Suprapubic skin (tissue), 4 donors: ENCODE data around the gene VASP. TPM values are rescaled to one million over a fixed set of nuclear protein-coding genes. Genes with fewer than 3 reads are reported as not detected.

Source experiments
- DNase-seq, 2 donors: peaks; one replicate each; pipeline ENCODE4 v3.0.0-alpha.2; 2019; ENCODE audit warnings: low spot score in 2 of 2
- H3K27ac ChIP-seq: fragments of 200-600 bp; sonication (generic); one replicate; pipeline ENCODE4 v1.5.1; 2019
- H3K27me3 ChIP-seq: fragments of 200-600 bp; sonication (generic); one replicate; pipeline ENCODE4 v1.5.1; 2019
- H3K36me3 ChIP-seq: fragments of 200-600 bp; sonication (generic); one replicate; pipeline ENCODE4 v1.5.1; 2019
- H3K4me1 ChIP-seq: fragments of 200-600 bp; sonication (generic); one replicate; pipeline ENCODE4 v1.5.1; 2019
- H3K4me3 ChIP-seq: fragments of 200-600 bp; sonication (generic); one replicate; pipeline ENCODE4 v1.5.1; 2019; ENCODE audit warnings: mild to moderate bottlenecking
- H3K9me3 ChIP-seq: fragments of 200-600 bp; sonication (generic); one replicate; pipeline ENCODE4 v1.5.1; 2019
- CTCF ChIP-seq, 2 donors: fragments of 200-600 bp in 1 of 2; fragments of 450-650 bp in 1 of 2; sonication (generic) in 1 of 2; IDR thresholded peaks; one replicate each; pipeline ENCODE4 v1.5.1; 2016 to 2019; ENCODE audit warnings: antibody characterized with exemption in 2 of 2, mild to moderate bottlenecking in 1 of 2, moderate library complexity in 1 of 2
- EP300 ChIP-seq: sonication (generic); formaldehyde crosslinking; IDR thresholded peaks from one replicate; pipeline ENCODE4 v1.6.1; 2017; ENCODE audit warnings: antibody characterized with exemption
- POLR2A ChIP-seq, 2 donors: fragments of 450-650 bp; IDR thresholded peaks; one replicate each; pipeline ENCODE4 v1.6.1; 2017; ENCODE audit warnings: antibody characterized with exemption in 2 of 2, mild to moderate bottlenecking in 2 of 2, moderate library complexity in 2 of 2
- POLR2AphosphoS5 ChIP-seq, 3 donors: sonication (generic); formaldehyde crosslinking; IDR thresholded peaks; one replicate each; pipeline ENCODE4 v1.6.1; 2017; ENCODE audit warnings: antibody characterized with exemption in 3 of 3
- WGBS: methylation state at CpG from one replicate; pipeline ENCODE4 v1.1.5; 2018; 5-methylcytosine and 5-hydroxymethylcytosine counted together
- total RNA-seq, 4 donors: library from RNA; depleted of rRNA; stranded (reverse); fragments of >200 nt; gene quantifications; one replicate each; pipeline ENCODE4 v1.1.0, GENCODE V29; 2016

VASP gene
- total RNA-seq, 4 donors from 2014 or later: 34.8 to 51.3 (median 43.6) TPM

GRCh38 chr19:45474606-45475521 is 32.4 kb upstream of the VASP start:
- WGBS: 82% methylated on average over 28 of the region's 28 CpGs
- H3K4me1 ChIP-seq: peaks cover 42% of the 10 kb centered on the region
- no peaks in the 10 kb centered on the region for H3K9me3 ChIP-seq
- TF ChIP-seq EP300: no peak
- TF ChIP-seq POLR2A (IDR thresholded peaks at IDR 0.05): peak in 1 of 2 donors; percentile 26
- H3K36me3 ChIP-seq: peaks cover 15% of the 10 kb centered on the region
- H3K4me3 ChIP-seq: no peak overlapping the region
- DNase-seq: peak in 1 of 2 donors; percentile 78
- H3K27ac ChIP-seq: no peak overlapping the region
- H3K27me3 ChIP-seq: no peaks in the 10 kb centered on the region

- WGBS: 77% methylated on average over 6 of the region's 6 CpGs
- no peaks in the 10 kb centered on the region for H3K9me3 ChIP-seq
- DNase-seq: no peak
- no peak overlapping the region for H3K27ac ChIP-seq
- TF ChIP-seq POLR2A (IDR thresholded peaks at IDR 0.05) (no peak), POLR2AphosphoS5 (IDR thresholded peaks at IDR 0.05) (no peak), EP300 (no peak), CTCF (IDR thresholded peaks at IDR 0.05) (no peak)
- peaks cover 15% of the 10 kb centered on the region for H3K36me3 ChIP-seq
- H3K27me3 ChIP-seq: no peaks in the 10 kb centered on the region
- no peak overlapping the region for H3K4me3 ChIP-seq
- peaks cover 33% of the 10 kb centered on the region for H3K4me1 ChIP-seq
Observed at GRCh38 chr19:45475537-45476291, 31.6 kb upstream of the VASP start.

- DNase-seq: peak in 1 of 2 donors; percentile 82
- Histone ChIP-seq H3K4me1 (peaks cover 28% of the 10 kb centered on the region), H3K9me3 (no peaks in the 10 kb centered on the region), H3K27ac (no peak overlapping the region), H3K4me3 (no peak overlapping the region), H3K36me3 (peaks cover 15% of the 10 kb centered on the region), H3K27me3 (no peaks in the 10 kb centered on the region)
- 67% methylated on average over 5 of the region's 5 CpGs for WGBS
- TF ChIP-seq CTCF (IDR thresholded peaks at IDR 0.05): no peak
- no peak for TF ChIP-seq POLR2AphosphoS5 (IDR thresholded peaks at IDR 0.05)
- TF ChIP-seq POLR2A (IDR thresholded peaks at IDR 0.05): no peak
- no peak for TF ChIP-seq EP300
Observed at GRCh38 chr19:45476304-45476703, 31.0 kb upstream of the VASP start.

- Histone ChIP-seq H3K4me3 (no peak overlapping the region), H3K36me3 (peaks cover 15% of the 10 kb centered on the region), H3K9me3 (no peaks in the 10 kb centered on the region), H3K27me3 (no peaks in the 10 kb centered on the region), H3K27ac (no peak overlapping the region), H3K4me1 (peaks cover 28% of the 10 kb centered on the region)
- WGBS: 43% methylated on average over 5 of the region's 5 CpGs
- TF ChIP-seq EP300 (no peak), CTCF (IDR thresholded peaks at IDR 0.05) (no peak), POLR2A (IDR thresholded peaks at IDR 0.05) (no peak), POLR2AphosphoS5 (IDR thresholded peaks at IDR 0.05) (no peak)
- peak in 1 of 2 donors; percentile 85 for DNase-seq
Observed at GRCh38 chr19:45477186-45477585, 30.1 kb upstream of the VASP start.

- H3K36me3 ChIP-seq: peaks cover 8% of the 10 kb centered on the region
Observed at GRCh38 chr19:45477713-45478453, 29.4 kb upstream of the VASP start.

More at GRCh38 chr19:45477713-45478453, 29.4 kb upstream of the VASP start:
- TF ChIP-seq POLR2A (IDR thresholded peaks at IDR 0.05) (no peak), CTCF (IDR thresholded peaks at IDR 0.05) (no peak), EP300 (no peak), POLR2AphosphoS5 (IDR thresholded peaks at IDR 0.05) (no peak)
- Histone ChIP-seq H3K27me3 (no peaks in the 10 kb centered on the region), H3K4me1 (peaks cover 23% of the 10 kb centered on the region), H3K4me3 (peak overlapping the region; percentile 60), H3K27ac (peak overlapping the region; percentile 99), H3K9me3 (no peaks in the 10 kb centered on the region)
- no peak for DNase-seq
- 6% methylated on average over 12 of the region's 12 CpGs for WGBS
